Activated CD4-positive, alpha-beta T cell treated with anti-CD3 and anti-CD28 coated beads, Interleukin-2, amount 10 ng/mL, durations not matched to agents 24 days and 14 days (primary cell): ENCODE measurements around the gene HNRNPUL2. TPM values are rescaled to one million over a fixed set of nuclear protein-coding genes. Genes with fewer than 3 reads are reported as not detected.
"Not testable (repeated sequence)": the region's sequence is repeated elsewhere in the genome, so short reads cannot be mapped to it uniquely, and the experiment has no call there.

ENCODE experiments used
- DNase-seq: peaks from one replicate; pipeline ENCODE4 v3.0.0; 2022
- H3K27ac Mint-ChIP-seq: one replicate; pipeline ENCODE4 v1.8.0; 2022; ENCODE audit warnings: mild to moderate bottlenecking, mixed read lengths
- H3K27me3 Mint-ChIP-seq: one replicate; pipeline ENCODE4 v1.8.0; 2022; ENCODE audit warnings: mixed read lengths
- H3K36me3 Mint-ChIP-seq: one replicate; pipeline ENCODE4 v1.8.0; 2022; ENCODE audit warnings: low read depth, mild to moderate bottlenecking, mixed read lengths
- H3K4me1 Mint-ChIP-seq: one replicate; pipeline ENCODE4 v1.8.0; 2021; ENCODE audit warnings: mixed read lengths
- H3K4me3 Mint-ChIP-seq: one replicate; pipeline ENCODE4 v1.8.0; 2022; ENCODE audit warnings: mild to moderate bottlenecking, moderate library complexity, mixed read lengths
- H3K9me3 Mint-ChIP-seq: one replicate; pipeline ENCODE4 v1.8.0; 2021; ENCODE audit warnings: mixed read lengths
- intact Hi-C: fragments of 100-400 bp; cut with micrococcal nuclease; formaldehyde crosslinking; loops from one replicate; pipeline ENCODE4 v1.15.1; 2023
- total RNA-seq: library from RNA; stranded (reverse); gene quantifications from 2 replicates; pipeline ENCODE4 v1.2.3, GENCODE V29; 2022

The HNRNPUL2 gene
- total RNA-seq: 60.5 and 60.6 TPM in 2 replicates

DNA sequence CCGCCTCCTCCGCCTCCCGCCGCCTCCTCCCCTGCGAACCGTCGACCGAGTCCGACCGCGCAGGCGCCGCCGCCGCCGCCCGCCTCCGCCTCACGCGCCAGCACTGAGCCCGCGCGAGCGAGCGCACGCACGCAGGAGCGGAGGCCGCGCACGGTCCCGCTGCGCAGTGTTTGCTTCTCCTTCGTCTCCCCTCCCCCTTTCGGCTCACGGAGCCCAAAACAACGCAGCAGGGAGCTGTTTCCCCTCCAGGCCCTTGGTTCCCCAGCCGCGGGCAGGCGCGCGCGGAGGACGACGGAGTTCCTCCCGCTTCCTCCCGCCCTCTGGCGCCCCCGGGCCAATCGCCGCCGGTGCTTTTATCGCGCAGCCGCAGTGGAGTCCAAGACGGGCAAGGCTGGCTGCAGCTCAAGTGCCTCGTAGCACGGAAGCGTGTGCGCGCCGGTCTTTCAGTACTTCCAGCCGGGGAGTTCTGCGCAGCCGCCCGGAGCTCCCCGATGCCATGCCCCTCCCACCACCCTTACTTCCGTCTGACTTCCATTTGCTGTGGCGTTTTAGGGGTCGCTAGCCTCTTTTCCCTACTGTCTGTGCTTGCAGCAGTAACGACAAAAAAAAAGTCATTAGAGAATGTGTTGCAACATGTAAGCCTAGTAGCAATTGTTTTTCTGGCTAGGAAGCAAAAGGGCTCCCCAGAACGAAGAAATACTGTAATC lies at the start of gene HNRNPUL2:
Gene HNRNPUL2, minus strand, starts transcription at position 293 of the 707 bp plus-strand sequence. CDS start 301 bp downstream, outside the sequence.
- H3K27ac Mint-ChIP-seq: peak within 1 kb of the TSS; percentile 99
- peaks cover 59% of the 10 kb centered on the region for H3K36me3 Mint-ChIP-seq
- H3K27me3 Mint-ChIP-seq: peaks cover 2% of the 10 kb centered on the region
- peak; percentile 100 for DNase-seq
- peaks cover 37% of the 10 kb centered on the region for H3K4me1 Mint-ChIP-seq
- H3K9me3 Mint-ChIP-seq: no peaks in the 10 kb centered on the region
- peak within 1 kb of the TSS; percentile 93 for H3K4me3 Mint-ChIP-seq
- intact Hi-C loops: loop anchor here (1.0 to 5.0 kb wide), 8 partner anchors 18 to 136 kb away; partner anchors contain the start of genes LBHD1, TAF6L, TMEM179B and TUT1

DNA sequence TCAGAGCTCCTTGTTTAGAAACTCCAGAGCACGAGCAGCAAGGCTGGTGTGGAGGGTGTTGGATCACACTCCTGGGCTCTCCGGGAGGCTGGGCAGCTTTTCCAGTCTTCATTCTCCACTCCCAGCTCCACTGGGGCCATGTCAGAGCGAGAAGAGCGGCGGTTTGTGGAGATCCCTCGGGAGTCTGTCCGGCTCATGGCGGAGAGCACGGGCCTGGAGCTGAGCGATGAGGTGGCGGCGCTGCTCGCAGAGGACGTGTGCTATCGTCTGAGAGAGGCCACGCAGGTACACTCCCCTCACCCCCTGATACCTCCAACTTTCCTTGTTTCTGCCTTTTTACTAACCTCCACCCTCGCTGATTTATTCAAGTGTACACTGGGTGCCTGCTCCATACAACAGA lies 48.4 kb upstream of the HNRNPUL2 start:
- Mint-ChIP-seq H3K27me3 (no peaks in the 10 kb centered on the region), H3K4me3 (no peak overlapping the region), H3K9me3 (no peaks in the 10 kb centered on the region), H3K27ac (no peak overlapping the region), H3K4me1 (peaks cover 28% of the 10 kb centered on the region), H3K36me3 (peaks cover 23% of the 10 kb centered on the region)
- intact Hi-C loops: loop anchor here (10.0 kb wide), 1 partner anchor 181 kb away; the partner anchor contains the start of gene TUT1
- no peak for DNase-seq

DNA sequence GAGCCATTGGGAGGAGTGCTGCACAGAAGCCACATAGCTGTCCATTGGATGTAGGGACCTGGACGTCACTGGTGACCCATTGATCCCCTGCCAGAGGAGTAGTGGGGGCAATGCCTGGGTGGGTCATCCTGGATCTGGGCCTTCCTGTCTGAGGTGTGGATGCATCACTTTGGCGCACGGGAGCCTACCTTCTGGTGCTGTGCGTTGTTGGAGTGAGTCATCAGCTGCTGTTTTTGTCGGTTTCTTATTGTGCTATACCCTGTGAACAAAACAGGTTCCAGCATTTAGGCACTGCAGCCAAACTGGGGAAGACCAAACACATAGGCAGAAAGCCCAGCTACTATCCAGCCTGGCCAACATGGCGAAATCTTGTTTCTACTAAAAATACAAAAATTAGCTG lies 47.1 kb upstream of the HNRNPUL2 start:
- intact Hi-C loops: loop anchor here (5.0 to 10.0 kb wide), 2 partner anchors 67 to 180 kb away; partner anchors contain the start of genes BSCL2, GNG3 and TUT1
- no peak for DNase-seq
- no peak overlapping the region for H3K27ac Mint-ChIP-seq
- no peaks in the 10 kb centered on the region for H3K9me3 Mint-ChIP-seq
- peaks cover 39% of the 10 kb centered on the region for H3K4me1 Mint-ChIP-seq
- no peak overlapping the region for H3K4me3 Mint-ChIP-seq
- H3K27me3 Mint-ChIP-seq: no peaks in the 10 kb centered on the region
- H3K36me3 Mint-ChIP-seq: peaks cover 25% of the 10 kb centered on the region

DNA sequence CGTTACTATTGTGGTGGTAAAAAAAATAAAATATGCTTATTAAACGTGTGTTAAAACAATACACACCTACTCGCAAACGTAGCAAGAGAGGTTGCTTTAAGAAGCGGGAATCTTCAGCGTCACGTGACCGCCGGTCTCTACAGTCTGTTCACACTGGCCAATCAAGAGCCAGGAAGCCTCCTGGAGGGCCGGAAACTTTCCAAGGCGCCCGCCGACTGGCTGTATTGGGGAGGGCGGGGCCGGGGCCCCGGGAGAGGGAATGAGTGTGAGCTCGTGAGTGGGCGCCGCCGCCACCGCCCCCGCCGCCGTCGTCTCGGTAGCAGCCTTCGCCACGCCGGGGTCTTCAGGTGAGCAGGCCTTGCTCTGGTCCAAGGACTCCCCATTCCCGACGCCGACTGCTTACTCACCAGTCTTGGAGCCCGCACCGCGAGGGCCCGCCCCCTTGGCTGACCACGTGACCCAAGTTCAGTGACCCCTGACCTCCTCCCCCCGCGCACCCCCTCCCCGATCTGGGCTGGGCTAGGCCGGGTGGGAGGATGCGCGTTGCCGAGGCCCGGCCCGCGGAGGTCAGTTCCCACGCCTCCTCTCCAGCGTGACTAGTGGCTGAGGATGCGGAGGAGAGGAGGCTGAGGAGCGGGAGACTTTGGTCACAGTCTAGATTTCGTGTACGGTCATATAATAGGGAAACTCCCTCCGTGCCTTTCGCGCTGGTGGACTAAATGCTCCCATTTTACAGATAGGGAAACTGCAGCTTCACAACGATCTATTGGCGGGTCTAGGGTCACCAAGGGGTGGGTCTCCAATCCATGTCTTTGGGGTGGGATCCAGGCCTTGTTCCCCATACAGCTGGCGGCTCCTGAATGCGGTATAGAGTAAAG lies 44.1 kb upstream of the HNRNPUL2 start, which contains the start of gene TAF6L:
Gene TAF6L, plus strand, starts transcription at position 253 of the 878 bp plus-strand sequence. CDS start 4,388 bp downstream, outside the sequence.
- peak within 1 kb of the TSS; percentile 93 for H3K4me3 Mint-ChIP-seq
- H3K4me1 Mint-ChIP-seq: peaks cover 26% of the 10 kb centered on the region
- intact Hi-C loops: loop anchor here (1.0 to 10.0 kb wide), 10 partner anchors 10 to 177 kb away; partner anchors contain the start of genes BSCL2, GNG3, HNRNPUL2 and NXF1
- H3K27me3 Mint-ChIP-seq: no peaks in the 10 kb centered on the region
- DNase-seq: peak; percentile 98
- peak within 1 kb of the TSS; percentile 96 for H3K27ac Mint-ChIP-seq
- H3K36me3 Mint-ChIP-seq: peaks cover 19% of the 10 kb centered on the region
- H3K9me3 Mint-ChIP-seq: no peaks in the 10 kb centered on the region

DNA sequence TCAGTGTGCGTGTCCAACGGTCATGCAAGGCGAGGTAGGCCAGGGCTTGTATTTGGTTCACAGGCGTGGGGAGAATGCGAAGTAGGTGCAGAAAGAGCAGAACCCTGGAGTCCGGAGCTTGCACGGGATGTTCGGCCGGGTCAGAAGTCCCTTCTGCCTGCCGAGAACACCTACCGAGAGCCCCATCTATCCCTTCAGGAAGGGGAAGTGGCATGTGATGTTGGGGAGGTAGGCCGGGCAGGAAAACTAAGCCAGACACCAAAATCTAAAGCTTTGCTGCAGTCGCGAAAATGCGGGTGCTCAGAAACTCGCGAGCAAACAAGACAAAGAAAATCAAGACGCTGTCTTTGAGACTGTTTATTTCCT lies 43.5 kb upstream of the HNRNPUL2 start:
- intact Hi-C loops: loop anchor here (1.0 to 10.0 kb wide), 10 partner anchors 9 to 176 kb away; partner anchors contain the start of genes BSCL2, GNG3, HNRNPUL2 and NXF1
- DNase-seq: peak; percentile 79
- peaks cover 26% of the 10 kb centered on the region for H3K4me1 Mint-ChIP-seq
- no peaks in the 10 kb centered on the region for H3K27me3 Mint-ChIP-seq
- peak overlapping the region; percentile 96 for H3K27ac Mint-ChIP-seq
- peaks cover 20% of the 10 kb centered on the region for H3K36me3 Mint-ChIP-seq
- H3K4me3 Mint-ChIP-seq: peak overlapping the region; percentile 93
- H3K9me3 Mint-ChIP-seq: no peaks in the 10 kb centered on the region

DNA sequence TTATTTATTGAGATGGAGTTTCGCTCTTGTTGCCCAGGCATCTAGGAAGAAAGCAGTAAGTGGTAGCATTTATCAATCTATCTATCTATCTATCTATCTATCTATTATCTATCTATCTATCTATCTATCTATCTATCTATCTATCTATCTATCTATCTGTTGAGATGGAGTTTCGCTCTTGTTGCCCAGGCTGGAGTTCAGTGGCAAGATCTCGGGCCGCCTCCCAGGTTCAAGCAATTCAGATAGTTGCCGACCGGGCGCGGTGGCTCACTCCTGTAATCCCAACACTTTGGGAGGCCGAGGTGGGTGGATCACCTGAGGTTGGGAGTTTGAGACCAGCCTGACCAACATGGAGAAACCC lies 33.6 kb upstream of the HNRNPUL2 start:
- H3K27me3 Mint-ChIP-seq: not testable (repeated sequence)

DNA sequence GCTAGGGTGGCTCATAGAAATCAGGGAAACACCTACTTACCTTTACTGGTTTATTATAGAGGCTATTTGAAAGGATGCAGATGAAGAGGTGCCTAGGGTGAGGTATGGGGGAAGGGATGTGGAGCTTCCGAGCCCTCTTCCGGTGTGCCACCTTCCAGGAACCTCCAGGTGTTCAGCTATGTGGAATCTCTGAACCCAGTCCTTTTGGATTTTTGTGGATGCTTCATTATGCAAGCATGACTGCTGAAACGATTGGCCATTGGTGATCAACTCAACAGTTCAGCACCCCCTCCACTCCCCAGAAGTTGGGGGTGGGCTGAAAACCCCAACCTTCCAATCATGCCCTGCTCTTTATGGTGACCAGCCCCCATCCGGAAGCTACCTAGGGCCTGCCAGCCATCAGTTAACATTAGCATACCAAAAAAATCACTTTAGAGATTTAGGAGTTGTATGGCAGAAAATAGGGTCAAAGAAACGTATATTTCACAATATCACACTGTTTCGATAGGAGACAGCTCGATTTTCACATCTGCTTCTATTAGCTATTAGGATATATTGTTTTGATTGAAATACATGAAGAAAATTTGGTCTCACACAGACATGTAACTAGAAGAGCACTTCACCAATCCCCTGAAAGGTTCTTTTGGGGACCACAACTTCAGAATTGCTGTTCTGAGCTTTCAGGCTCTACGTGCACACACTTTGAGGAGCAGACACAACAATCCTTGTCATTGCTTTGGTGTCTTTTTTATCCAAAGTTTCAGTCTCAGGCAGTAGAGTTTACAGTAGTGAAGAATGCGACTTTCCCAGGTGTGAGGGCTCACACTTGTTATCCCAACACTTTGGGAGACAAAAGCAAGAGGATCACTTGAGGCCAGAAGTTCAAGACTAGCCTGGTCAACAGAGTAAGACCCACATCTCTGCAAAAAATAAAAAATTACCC lies 30.9 kb upstream of the HNRNPUL2 start:
- peaks cover 11% of the 10 kb centered on the region for H3K36me3 Mint-ChIP-seq
- intact Hi-C loops: no loop called here
- DNase-seq: no peak
- H3K4me3 Mint-ChIP-seq: no peak overlapping the region
- no peaks in the 10 kb centered on the region for H3K27me3 Mint-ChIP-seq
- peaks cover 23% of the 10 kb centered on the region for H3K4me1 Mint-ChIP-seq
- no peak overlapping the region for H3K27ac Mint-ChIP-seq
- H3K9me3 Mint-ChIP-seq: no peaks in the 10 kb centered on the region

More for the DNA sequence above, 33.6 kb upstream of the HNRNPUL2 start:
- not testable (repeated sequence) for H3K9me3 Mint-ChIP-seq, DNase-seq
- peak overlapping the region; percentile 97 for H3K4me3 Mint-ChIP-seq
- intact Hi-C loops: loop anchor here (1.0 to 5.0 kb wide), 4 partner anchors 8 to 94 kb away; partner anchors contain the start of genes C11orf98, CSKMT, TAF6L and TMEM179B
- H3K4me1 Mint-ChIP-seq: peaks cover 13% of the 10 kb centered on the region
- H3K36me3 Mint-ChIP-seq: peaks cover 20% of the 10 kb centered on the region
- peak overlapping the region; percentile 78 for H3K27ac Mint-ChIP-seq

DNA sequence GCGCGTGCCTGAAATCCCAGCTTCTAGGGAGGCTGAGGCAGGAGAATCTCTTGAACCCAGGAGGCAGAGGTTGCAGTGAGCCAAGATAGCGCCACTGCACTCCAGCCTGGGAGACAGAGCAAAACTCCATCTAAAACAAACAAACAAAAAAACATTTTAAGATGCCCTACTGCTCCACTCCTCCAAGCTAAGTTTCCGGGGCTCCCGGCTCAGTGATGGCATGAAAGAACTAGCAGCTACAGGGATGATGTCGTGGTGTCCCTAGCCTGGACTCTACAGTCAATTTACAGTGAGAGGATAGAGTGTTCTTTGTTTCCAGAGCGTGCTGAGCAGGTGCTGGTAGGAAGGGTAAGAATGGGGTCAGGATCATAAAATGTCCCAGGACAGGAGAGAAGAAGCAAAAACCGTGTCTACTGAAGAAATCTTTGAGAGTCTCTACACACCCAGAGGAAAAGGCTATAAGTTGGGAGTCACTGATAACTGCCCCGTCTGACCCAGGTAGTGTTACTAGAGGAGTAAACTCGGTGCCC lies 27.9 kb upstream of the HNRNPUL2 start:
- Mint-ChIP-seq H3K4me1 (peaks cover 13% of the 10 kb centered on the region), H3K36me3 (peaks cover 5% of the 10 kb centered on the region), H3K27me3 (no peaks in the 10 kb centered on the region), H3K27ac (no peak overlapping the region), H3K9me3 (no peaks in the 10 kb centered on the region), H3K4me3 (peak overlapping the region; percentile 98)
- no peak for DNase-seq
- intact Hi-C loops: no loop called here

DNA sequence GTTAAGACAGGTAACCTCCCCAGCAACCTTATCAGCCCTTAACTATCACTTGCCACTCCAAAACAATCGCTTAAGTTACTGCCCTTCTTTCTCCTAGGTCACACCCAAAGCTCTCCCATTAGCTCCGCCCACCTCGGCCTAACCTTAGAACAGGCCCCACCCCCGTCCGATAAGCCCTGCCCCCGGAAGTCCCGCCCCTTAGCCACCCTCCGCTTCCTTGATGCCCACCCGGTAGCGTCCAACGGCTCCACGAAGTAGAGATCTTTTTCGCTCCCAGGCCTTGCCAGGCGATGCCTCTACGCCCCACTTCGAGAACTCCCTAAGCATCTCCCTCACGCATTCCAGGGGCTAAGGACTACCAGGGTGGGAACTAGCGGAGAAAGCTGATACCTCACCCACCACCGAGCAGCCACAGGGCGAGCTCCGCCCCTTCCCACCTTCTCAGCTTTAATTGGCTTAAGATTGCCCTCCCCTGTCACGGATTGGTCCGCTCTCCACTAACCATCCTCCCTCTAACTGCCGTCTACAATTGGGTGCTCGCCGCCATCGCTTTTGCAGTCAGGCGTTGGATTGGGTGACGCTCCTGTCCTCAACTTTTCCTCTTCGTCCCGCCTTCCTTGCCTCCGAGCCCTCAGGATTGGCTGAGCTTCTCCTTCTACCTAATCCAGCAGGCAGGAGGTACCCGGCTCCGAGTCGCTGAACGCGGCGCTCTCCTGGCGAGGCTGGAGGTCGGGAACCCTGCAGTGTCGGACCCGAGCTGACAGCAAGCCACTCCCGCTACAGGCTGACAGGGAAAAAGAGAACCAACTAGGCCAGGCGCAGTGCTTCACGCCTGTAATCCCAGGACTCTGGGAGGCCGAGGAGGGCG lies 26.7 kb upstream of the HNRNPUL2 start, which contains the start of gene ZBTB3:
Gene ZBTB3, minus strand, starts transcription at position 425 of the 868 bp plus-strand sequence. CDS start 496 bp downstream, outside the sequence.
- H3K27ac Mint-ChIP-seq: peak within 1 kb of the TSS; percentile 97

DNA sequence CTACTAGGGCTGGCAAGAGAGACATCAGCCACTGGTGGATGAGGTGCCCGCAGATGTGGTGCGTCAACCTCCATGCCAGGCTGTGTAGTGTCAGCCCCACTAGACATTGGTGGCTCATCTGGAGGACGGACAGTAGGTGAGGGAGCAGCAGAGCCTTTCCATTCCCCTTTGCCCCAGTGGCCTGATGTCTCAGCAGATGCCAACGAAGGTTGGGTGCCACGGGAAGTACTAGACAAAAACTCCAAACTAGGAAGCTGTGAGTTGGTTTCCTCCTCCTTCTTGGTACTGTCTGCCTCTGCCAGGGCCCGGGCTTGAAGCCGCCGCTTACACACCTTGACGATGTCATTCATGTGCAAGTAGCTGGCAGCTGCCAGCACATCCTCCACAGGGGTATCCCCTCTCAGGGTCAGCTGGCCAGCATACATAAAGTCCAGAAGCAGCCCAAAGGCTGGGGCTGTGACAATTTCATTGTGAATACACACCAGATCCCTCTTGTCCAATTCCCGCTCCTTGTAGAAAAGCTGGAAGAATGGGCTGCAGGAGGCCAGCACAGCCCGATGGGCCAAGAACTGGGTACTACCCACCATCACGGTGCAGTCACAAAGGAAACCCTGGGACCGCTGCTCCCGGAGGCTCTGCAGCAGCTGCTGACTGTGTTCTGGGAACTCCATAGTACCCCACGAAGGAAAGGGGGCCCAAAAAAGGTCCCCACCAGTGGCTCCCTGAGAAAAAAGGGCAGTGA lies 25.9 kb upstream of the HNRNPUL2 start:
- H3K36me3 Mint-ChIP-seq: peaks cover 6% of the 10 kb centered on the region
- no peaks in the 10 kb centered on the region for H3K9me3 Mint-ChIP-seq
- H3K4me3 Mint-ChIP-seq: peak overlapping the region; percentile 98
- DNase-seq: peak; percentile 66
- H3K27me3 Mint-ChIP-seq: no peaks in the 10 kb centered on the region
- H3K27ac Mint-ChIP-seq: peak overlapping the region; percentile 97
- intact Hi-C loops: loop anchor here (1.0 kb wide), 3 partner anchors 8 to 34 kb away; partner anchors contain the start of genes HNRNPUL2, POLR2G and TMEM179B
- peaks cover 18% of the 10 kb centered on the region for H3K4me1 Mint-ChIP-seq

More for the DNA sequence above, 26.7 kb upstream of the HNRNPUL2 start, which contains the start of gene ZBTB3:
- DNase-seq: peak; percentile 98
- peak within 1 kb of the TSS; percentile 98 for H3K4me3 Mint-ChIP-seq
- no peaks in the 10 kb centered on the region for H3K9me3 Mint-ChIP-seq
- peaks cover 6% of the 10 kb centered on the region for H3K36me3 Mint-ChIP-seq
- intact Hi-C loops: loop anchor here (1.0 kb wide), 4 partner anchors 7 to 33 kb away; partner anchors contain the start of genes HNRNPUL2, POLR2G, TAF6L and TMEM179B
- H3K4me1 Mint-ChIP-seq: peaks cover 16% of the 10 kb centered on the region
- H3K27me3 Mint-ChIP-seq: no peaks in the 10 kb centered on the region

DNA sequence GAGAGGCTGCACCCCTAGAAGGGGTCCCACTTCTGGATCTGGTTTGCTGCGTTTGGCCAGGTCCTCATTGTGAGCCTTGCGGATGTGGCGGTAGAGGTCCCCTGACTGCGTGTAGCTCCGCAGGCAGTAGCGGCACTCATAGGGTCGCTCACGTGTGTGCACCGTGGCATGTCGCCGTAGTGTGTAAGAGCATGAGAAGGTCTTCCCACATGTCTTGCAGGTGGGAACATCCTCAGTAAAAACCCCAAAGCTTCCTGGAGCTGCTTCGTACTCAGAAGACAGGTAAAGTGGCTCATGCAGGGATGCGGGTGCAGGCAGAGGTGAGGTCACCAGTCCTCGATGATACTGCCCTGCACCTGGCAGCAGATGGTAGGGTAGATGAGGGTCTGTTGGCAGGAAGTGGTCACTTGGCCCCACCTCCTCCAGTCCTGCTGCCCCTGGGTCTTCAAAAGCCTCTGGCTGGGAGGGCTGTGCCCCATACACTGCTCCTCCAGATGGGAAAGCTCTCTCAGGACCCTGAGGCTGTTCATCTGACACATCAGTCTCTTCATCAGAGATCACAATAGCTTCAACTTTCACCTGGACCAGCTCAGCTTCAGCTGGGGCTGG lies 25.0 kb upstream of the HNRNPUL2 start:
- no peaks in the 10 kb centered on the region for H3K27me3 Mint-ChIP-seq
- intact Hi-C loops: no loop called here
- H3K4me3 Mint-ChIP-seq: peak overlapping the region; percentile 98
- no peaks in the 10 kb centered on the region for H3K9me3 Mint-ChIP-seq
- DNase-seq: no peak
- H3K4me1 Mint-ChIP-seq: peaks cover 18% of the 10 kb centered on the region
- peaks cover 9% of the 10 kb centered on the region for H3K36me3 Mint-ChIP-seq
- H3K27ac Mint-ChIP-seq: no peak overlapping the region
